NB4 (cell line): ENCODE results near the gene MECP2.

ENCODE experiments used
- POLR2A ChIP-seq: IDR thresholded peaks from 2 replicates; pipeline ENCODE4 v1.6.1; 2011; ENCODE audit warnings: mild to moderate bottlenecking; ENCODE audit not compliant: insufficient read length; ENCODE audit errors: extremely low read depth
- TF ChIP-seq, protein P1 (sequence below): IDR thresholded peaks from one replicate; pipeline ENCODE4 v1.5.1; 2012; ENCODE audit warnings: low read depth, low read length

DNA sequence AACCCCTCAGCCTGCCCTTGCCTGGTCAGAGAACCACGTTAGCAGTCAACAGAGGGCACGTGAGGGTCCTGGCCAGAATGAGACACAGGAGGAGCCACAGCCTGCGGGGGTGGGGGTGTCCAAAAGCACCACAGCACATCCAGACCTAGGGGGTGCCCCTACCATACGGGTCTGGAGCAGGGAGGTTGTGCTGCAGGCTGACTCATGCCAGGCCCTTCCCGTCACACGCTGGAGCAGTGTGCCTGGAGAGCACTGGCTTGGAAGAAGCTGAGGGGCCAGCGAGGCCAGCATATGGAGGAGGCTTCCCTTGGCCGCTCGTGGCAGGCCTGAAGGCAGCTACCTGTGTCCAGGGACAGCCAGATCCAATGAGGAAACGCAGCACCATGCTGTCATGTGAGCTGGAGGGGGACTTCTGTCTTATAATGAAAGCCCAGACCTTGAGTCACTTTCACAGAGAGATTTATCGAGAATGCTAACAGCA is 76.3 kb downstream of the MECP2 start:
- TF ChIP-seq, protein P1, sequence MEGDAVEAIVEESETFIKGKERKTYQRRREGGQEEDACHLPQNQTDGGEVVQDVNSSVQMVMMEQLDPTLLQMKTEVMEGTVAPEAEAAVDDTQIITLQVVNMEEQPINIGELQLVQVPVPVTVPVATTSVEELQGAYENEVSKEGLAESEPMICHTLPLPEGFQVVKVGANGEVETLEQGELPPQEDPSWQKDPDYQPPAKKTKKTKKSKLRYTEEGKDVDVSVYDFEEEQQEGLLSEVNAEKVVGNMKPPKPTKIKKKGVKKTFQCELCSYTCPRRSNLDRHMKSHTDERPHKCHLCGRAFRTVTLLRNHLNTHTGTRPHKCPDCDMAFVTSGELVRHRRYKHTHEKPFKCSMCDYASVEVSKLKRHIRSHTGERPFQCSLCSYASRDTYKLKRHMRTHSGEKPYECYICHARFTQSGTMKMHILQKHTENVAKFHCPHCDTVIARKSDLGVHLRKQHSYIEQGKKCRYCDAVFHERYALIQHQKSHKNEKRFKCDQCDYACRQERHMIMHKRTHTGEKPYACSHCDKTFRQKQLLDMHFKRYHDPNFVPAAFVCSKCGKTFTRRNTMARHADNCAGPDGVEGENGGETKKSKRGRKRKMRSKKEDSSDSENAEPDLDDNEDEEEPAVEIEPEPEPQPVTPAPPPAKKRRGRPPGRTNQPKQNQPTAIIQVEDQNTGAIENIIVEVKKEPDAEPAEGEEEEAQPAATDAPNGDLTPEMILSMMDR: no peak
- no peak for TF ChIP-seq POLR2A
